HL-60 (cell line): ENCODE data around the gene ADM2.

Experiments
- DNase-seq, 2 experiments: peaks; one replicate each; pipeline ENCODE4 v3.0.0-alpha.2; 2010 to 2020; ENCODE audit warnings: low read depth in 1 of 2, low spot score in 1 of 2
- H3K27ac ChIP-seq: fragments of 250-450 bp; sonication (Bioruptor Pico); replicated peaks from 2 replicates; pipeline ENCODE4 v1.5.1; 2020; ENCODE audit warnings: mild to moderate bottlenecking, moderate library complexity
- H3K27me3 ChIP-seq: fragments of 250-450 bp; sonication (Bioruptor Pico); 2 replicates; pipeline ENCODE4 v1.5.1; 2021; ENCODE audit warnings: mild to moderate bottlenecking, moderate library complexity; ENCODE audit not compliant: insufficient read depth, poor library complexity, severe bottlenecking
- H3K4me3 ChIP-seq: replicated peaks from 2 replicates; pipeline ENCODE4 v1.5.1; 2011; ENCODE audit warnings: mild to moderate bottlenecking, control low read depth, low read length; ENCODE audit not compliant: insufficient read depth
- GABPA ChIP-seq: IDR thresholded peaks from 2 replicates; pipeline ENCODE4 v1.6.1; 2012; ENCODE audit warnings: low read depth
- POLR2AphosphoS5 ChIP-seq: IDR thresholded peaks from 2 replicates; pipeline ENCODE4 v1.6.1; 2012; ENCODE audit warnings: low read depth
- SPI1 ChIP-seq: IDR thresholded peaks from 2 replicates; pipeline ENCODE4 v1.6.1; 2012; ENCODE audit warnings: low read depth, mild to moderate bottlenecking, borderline replicate concordance
- TF ChIP-seq, protein P1 (sequence below): IDR thresholded peaks from one replicate; pipeline ENCODE4 v1.5.1; 2011; ENCODE audit warnings: low read length, control low read depth, inconsistent platforms; ENCODE audit not compliant: insufficient read depth
- TF ChIP-seq, protein P2 (sequence below): IDR thresholded peaks from 2 replicates; pipeline ENCODE4 v1.6.1; 2012; ENCODE audit warnings: low read depth; ENCODE audit not compliant: insufficient replicate concordance

The ADM2 gene

DNA sequence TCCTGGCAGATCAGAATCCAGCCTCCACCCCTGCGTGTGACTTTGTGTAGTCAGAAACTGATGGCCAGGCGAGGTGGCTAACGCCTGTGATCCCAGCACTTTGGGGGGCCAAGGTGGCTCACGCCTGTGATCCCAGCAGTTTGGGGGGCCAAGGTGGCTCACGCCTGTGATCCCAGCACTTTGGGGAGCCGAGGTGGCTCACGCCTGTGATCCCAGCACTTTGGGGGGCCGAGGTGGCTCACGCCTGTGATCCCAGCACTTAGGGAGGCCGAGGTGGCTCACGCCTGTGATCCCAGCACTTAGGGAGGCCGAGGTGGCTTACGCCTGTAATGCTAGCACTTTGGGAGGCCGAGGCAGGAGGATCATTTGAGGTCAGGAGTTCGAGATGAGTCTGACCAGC lies 31.8 kb downstream of the ADM2 start:
- no peaks in the 10 kb centered on the region for H3K27me3 ChIP-seq
- no peak overlapping the region for H3K4me3 ChIP-seq
- H3K27ac ChIP-seq = no peak overlapping the region
- TF ChIP-seq SPI1 = no peak
- TF ChIP-seq, protein P1, sequence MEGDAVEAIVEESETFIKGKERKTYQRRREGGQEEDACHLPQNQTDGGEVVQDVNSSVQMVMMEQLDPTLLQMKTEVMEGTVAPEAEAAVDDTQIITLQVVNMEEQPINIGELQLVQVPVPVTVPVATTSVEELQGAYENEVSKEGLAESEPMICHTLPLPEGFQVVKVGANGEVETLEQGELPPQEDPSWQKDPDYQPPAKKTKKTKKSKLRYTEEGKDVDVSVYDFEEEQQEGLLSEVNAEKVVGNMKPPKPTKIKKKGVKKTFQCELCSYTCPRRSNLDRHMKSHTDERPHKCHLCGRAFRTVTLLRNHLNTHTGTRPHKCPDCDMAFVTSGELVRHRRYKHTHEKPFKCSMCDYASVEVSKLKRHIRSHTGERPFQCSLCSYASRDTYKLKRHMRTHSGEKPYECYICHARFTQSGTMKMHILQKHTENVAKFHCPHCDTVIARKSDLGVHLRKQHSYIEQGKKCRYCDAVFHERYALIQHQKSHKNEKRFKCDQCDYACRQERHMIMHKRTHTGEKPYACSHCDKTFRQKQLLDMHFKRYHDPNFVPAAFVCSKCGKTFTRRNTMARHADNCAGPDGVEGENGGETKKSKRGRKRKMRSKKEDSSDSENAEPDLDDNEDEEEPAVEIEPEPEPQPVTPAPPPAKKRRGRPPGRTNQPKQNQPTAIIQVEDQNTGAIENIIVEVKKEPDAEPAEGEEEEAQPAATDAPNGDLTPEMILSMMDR = no peak
- TF ChIP-seq POLR2AphosphoS5 = no peak
- TF ChIP-seq, protein P2, sequence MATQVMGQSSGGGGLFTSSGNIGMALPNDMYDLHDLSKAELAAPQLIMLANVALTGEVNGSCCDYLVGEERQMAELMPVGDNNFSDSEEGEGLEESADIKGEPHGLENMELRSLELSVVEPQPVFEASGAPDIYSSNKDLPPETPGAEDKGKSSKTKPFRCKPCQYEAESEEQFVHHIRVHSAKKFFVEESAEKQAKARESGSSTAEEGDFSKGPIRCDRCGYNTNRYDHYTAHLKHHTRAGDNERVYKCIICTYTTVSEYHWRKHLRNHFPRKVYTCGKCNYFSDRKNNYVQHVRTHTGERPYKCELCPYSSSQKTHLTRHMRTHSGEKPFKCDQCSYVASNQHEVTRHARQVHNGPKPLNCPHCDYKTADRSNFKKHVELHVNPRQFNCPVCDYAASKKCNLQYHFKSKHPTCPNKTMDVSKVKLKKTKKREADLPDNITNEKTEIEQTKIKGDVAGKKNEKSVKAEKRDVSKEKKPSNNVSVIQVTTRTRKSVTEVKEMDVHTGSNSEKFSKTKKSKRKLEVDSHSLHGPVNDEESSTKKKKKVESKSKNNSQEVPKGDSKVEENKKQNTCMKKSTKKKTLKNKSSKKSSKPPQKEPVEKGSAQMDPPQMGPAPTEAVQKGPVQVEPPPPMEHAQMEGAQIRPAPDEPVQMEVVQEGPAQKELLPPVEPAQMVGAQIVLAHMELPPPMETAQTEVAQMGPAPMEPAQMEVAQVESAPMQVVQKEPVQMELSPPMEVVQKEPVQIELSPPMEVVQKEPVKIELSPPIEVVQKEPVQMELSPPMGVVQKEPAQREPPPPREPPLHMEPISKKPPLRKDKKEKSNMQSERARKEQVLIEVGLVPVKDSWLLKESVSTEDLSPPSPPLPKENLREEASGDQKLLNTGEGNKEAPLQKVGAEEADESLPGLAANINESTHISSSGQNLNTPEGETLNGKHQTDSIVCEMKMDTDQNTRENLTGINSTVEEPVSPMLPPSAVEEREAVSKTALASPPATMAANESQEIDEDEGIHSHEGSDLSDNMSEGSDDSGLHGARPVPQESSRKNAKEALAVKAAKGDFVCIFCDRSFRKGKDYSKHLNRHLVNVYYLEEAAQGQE = no peak
- no peak for TF ChIP-seq GABPA
- DNase-seq = no peak

DNA sequence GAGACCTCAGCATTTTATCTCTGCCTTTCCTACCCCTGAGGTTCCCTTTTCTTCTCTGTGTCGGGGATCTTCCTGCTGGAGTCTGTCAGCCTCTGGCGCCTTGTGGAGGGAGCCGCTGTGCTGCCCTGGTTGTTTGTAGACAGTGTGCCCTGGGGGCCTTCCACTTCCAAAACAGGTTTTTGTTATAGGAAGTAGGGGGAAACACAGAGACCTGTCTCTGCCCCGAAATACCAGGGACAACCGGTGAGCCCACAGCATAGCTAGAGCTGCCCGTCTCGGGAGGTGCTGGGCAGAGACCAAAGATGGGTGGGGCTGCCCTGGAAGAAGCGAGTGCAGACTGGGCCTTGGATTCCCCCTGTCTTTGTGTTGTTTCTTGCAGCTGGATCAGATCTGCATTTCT lies 34.7 kb downstream of the ADM2 start:
- H3K27ac ChIP-seq = no peak overlapping the region
- no peak for DNase-seq
- TF ChIP-seq, protein P2 = no peak
- TF ChIP-seq GABPA (no peak), SPI1 (no peak), POLR2AphosphoS5 (no peak)
- TF ChIP-seq, protein P1 = no peak
- no peak overlapping the region for H3K4me3 ChIP-seq
- no peaks in the 10 kb centered on the region for H3K27me3 ChIP-seq

DNA sequence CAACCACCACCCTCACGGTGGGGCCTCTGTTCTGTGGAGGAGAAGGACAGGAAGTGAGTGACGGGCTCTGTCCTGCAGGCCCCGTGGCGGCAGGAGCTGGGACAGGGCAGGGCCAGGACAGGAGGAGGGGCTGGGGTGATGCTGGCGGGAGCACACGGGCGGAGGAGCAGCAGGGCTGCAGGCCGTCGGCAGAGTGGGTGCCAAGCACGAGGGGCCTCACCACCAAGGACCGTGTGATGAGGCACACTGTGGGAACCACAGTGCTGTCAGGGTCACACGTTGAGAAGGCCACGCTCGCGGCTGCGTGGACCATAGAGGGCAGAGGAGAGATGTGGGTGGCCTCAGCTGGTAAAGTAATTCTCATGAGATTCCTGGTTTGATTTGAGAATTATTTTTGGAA lies 35.5 kb downstream of the ADM2 start:
- TF ChIP-seq GABPA (no peak), SPI1 (no peak), POLR2AphosphoS5 (no peak)
- TF ChIP-seq, protein P2 = no peak
- TF ChIP-seq, protein P1 = no peak
- Histone ChIP-seq H3K27ac (no peak overlapping the region), H3K27me3 (no peaks in the 10 kb centered on the region), H3K4me3 (no peak overlapping the region)
- DNase-seq = no peak
